ENCODE data around the gene MYH9.

DNA sequence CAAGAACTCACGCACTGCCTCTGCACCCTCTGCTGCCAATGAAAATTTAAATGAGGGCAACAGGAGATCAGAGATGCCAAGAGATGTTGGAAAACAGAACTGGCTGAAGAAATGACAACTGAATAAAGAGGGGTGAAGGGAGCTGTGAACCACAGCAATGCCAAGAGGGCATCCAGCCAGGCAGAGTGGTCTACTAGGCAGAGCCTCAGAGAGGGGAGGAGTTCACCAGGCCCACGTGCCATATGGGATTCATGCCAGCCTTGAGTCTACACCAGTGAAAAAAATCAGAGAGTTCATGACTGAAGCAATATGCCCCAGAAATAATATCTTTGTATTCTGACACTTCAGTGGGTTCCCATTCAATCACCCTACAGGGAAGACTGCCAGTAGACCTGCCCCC, 152.8 kb downstream of the MYH9 start:
- TF ChIP-seq RFX5 (IDR thresholded peaks at IDR 0.05; ENCODE audit: low read length), result no peak
- TF ChIP-seq SIN3A (IDR thresholded peaks at IDR 0.05; ENCODE audit: borderline replicate concordance, low read depth, low read length), result no peak
- TF ChIP-seq CTCF (IDR thresholded peaks at IDR 0.05), result no peak
- no peak for TF ChIP-seq GABPA (IDR thresholded peaks at IDR 0.05; ENCODE audit: low read depth)
- no peak for TF ChIP-seq NFIC (IDR thresholded peaks at IDR 0.05; ENCODE audit: borderline replicate concordance)
- TF ChIP-seq, protein P1, sequence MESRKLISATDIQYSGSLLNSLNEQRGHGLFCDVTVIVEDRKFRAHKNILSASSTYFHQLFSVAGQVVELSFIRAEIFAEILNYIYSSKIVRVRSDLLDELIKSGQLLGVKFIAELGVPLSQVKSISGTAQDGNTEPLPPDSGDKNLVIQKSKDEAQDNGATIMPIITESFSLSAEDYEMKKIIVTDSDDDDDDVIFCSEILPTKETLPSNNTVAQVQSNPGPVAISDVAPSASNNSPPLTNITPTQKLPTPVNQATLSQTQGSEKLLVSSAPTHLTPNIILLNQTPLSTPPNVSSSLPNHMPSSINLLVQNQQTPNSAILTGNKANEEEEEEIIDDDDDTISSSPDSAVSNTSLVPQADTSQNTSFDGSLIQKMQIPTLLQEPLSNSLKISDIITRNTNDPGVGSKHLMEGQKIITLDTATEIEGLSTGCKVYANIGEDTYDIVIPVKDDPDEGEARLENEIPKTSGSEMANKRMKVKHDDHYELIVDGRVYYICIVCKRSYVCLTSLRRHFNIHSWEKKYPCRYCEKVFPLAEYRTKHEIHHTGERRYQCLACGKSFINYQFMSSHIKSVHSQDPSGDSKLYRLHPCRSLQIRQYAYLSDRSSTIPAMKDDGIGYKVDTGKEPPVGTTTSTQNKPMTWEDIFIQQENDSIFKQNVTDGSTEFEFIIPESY (IDR thresholded peaks at IDR 0.05; ENCODE audit: borderline replicate concordance, low read depth), result no peak
- TF ChIP-seq, protein P2, sequence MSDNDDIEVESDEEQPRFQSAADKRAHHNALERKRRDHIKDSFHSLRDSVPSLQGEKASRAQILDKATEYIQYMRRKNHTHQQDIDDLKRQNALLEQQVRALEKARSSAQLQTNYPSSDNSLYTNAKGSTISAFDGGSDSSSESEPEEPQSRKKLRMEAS (IDR thresholded peaks at IDR 0.05; ENCODE audit: low read depth), result no peak
- no peak for TF ChIP-seq RAD21 (IDR thresholded peaks at IDR 0.05; ENCODE audit: low read length)
- no peak for TF ChIP-seq EP300 (IDR thresholded peaks at IDR 0.05; ENCODE audit: borderline replicate concordance in 1 of 2, low read depth in 1 of 2, low read length in 1 of 2)
- no peak for TF ChIP-seq CHD2 (IDR thresholded peaks at IDR 0.05; ENCODE audit: low read length, partially characterized antibody)
- no peak for TF ChIP-seq REST (IDR thresholded peaks at IDR 0.05; ENCODE audit: low read depth, low read length)
- TF ChIP-seq POLR2AphosphoS5 (IDR thresholded peaks at IDR 0.05; ENCODE audit: low read depth, low read length), result no peak
- TF ChIP-seq ELF1 (IDR thresholded peaks at IDR 0.05), result no peak

All from SK-N-SH (cell line).